K562 (cell line): ENCODE measurements around the gene MYCBPAP. TPM values are rescaled to one million over a fixed set of nuclear protein-coding genes. Genes with fewer than 3 reads are reported as not detected.

Experiments used
- BRF1 ChIP-seq: IDR thresholded peaks from 3 replicates; pipeline ENCODE4 v1.6.1; 2011; ENCODE audit warnings: borderline replicate concordance, mild to moderate bottlenecking; ENCODE audit not compliant: insufficient read length; ENCODE audit errors: extremely low read depth
- BRF2 ChIP-seq: IDR thresholded peaks from 3 replicates; pipeline ENCODE4 v1.6.1; 2011; ENCODE audit warnings: borderline replicate concordance, mild to moderate bottlenecking; ENCODE audit not compliant: insufficient read length, insufficient read depth
- CBFA2T2 ChIP-seq: fragments of 450-650 bp; conservative IDR thresholded peaks from 2 replicates; pipeline ENCODE4 v1.6.1; 2017; ENCODE audit warnings: mild to moderate bottlenecking
- CSDE1 ChIP-seq, 2 experiments: fragments of 450-650 bp; IDR thresholded peaks; 2 replicates each; pipeline ENCODE4 v1.6.1; 2016; ENCODE audit warnings: mild to moderate bottlenecking in 1 of 2
- CXXC5 ChIP-seq: fragments of 250-450 bp; sonication (Bioruptor Pico); IDR thresholded peaks from 2 replicates; pipeline ENCODE4 v1.8.0; 2022; ENCODE audit warnings: inconsistent platforms, mild to moderate bottlenecking, moderate library complexity
- DACH1 ChIP-seq: fragments of 450-650 bp; IDR thresholded peaks from 2 replicates; pipeline ENCODE4 v1.6.1; 2018; ENCODE audit not compliant: partially characterized antibody
- ESRRB ChIP-seq: fragments of 250-450 bp; sonication (Bioruptor Pico); IDR thresholded peaks from 2 replicates; pipeline ENCODE4 v1.5.0; 2020; ENCODE audit warnings: mild to moderate bottlenecking, moderate library complexity, borderline replicate concordance
- ETV1 ChIP-seq: fragments of 450-650 bp; conservative IDR thresholded peaks from 2 replicates; pipeline ENCODE4 v1.6.1; 2016; ENCODE audit warnings: missing genetic modification characterization, control low read depth, low read depth, missing compliant biosample characterization
- GTF2A2 ChIP-seq: IDR thresholded peaks from 2 replicates; pipeline ENCODE4 v1.6.1; 2016; ENCODE audit warnings: mild to moderate bottlenecking, missing genetic modification characterization, missing compliant biosample characterization
- KDM1A ChIP-seq, 2 experiments: fragments of 450-650 bp; IDR thresholded peaks; 2 replicates each; pipeline ENCODE4 v1.6.1; 2016; ENCODE audit warnings: mild to moderate bottlenecking in 2 of 2
- KDM2B ChIP-seq: fragments of 250-450 bp; sonication (Bioruptor Pico); IDR thresholded peaks from 2 replicates; pipeline ENCODE4 v1.8.0; 2021; ENCODE audit warnings: mild to moderate bottlenecking, moderate library complexity
- KDM5B ChIP-seq: fragments of 200-600 bp; sonication (generic); IDR thresholded peaks from 2 replicates; pipeline ENCODE4 v1.6.1; 2012; ENCODE audit warnings: low read depth, mild to moderate bottlenecking, moderate library complexity, low read length, control low read depth, inconsistent platforms; ENCODE audit not compliant: insufficient replicate concordance
- NBN ChIP-seq: fragments of 450-650 bp; IDR thresholded peaks from 2 replicates; pipeline ENCODE4 v1.6.1; 2016; ENCODE audit warnings: low read depth, mild to moderate bottlenecking
- NELFE ChIP-seq: IDR thresholded peaks from 2 replicates; pipeline ENCODE4 v1.6.1; 2011; ENCODE audit warnings: mild to moderate bottlenecking; ENCODE audit not compliant: insufficient read depth, insufficient read length
- NFE2 ChIP-seq: IDR thresholded peaks from 2 replicates; pipeline ENCODE4 v1.6.1; 2014; ENCODE audit warnings: antibody characterized with exemption, low read depth
- NFXL1 ChIP-seq: fragments of 450-650 bp; formaldehyde crosslinking; IDR thresholded peaks from 2 replicates; pipeline ENCODE4 v1.4.0; 2021; ENCODE audit warnings: mild to moderate bottlenecking
- NONO ChIP-seq, 2 experiments: fragments of 200-400 bp in 1 of 2; fragments of 450-650 bp in 1 of 2; formaldehyde crosslinking in 1 of 2; IDR thresholded peaks; 2 replicates each; pipeline ENCODE4 v1.6.1; 2017; ENCODE audit warnings: low read depth in 2 of 2, mild to moderate bottlenecking in 2 of 2, moderate library complexity in 2 of 2, low read length in 1 of 2
- NR4A1 ChIP-seq, 2 experiments: fragments of 250-450 bp in 1 of 2; fragments of 450-650 bp in 1 of 2; sonication (Bioruptor Pico) in 1 of 2; IDR thresholded peaks; 2 replicates each; pipeline versions ENCODE4 v1.4.0 to v1.6.1; 2016 to 2020; ENCODE audit warnings: mild to moderate bottlenecking in 2 of 2, missing compliant biosample characterization in 1 of 2, missing genetic modification characterization in 1 of 2, moderate library complexity in 1 of 2
- NRF1 ChIP-seq, 2 experiments: fragments of 450-650 bp; IDR thresholded peaks in 1 of 2; conservative IDR thresholded peaks in 1 of 2; 2 replicates each; pipeline ENCODE4 v1.6.1; 2014; ENCODE audit warnings: mild to moderate bottlenecking in 2 of 2
- RCOR1 ChIP-seq, 2 experiments: IDR thresholded peaks; 2 replicates each; pipeline ENCODE4 v1.6.1; 2012; ENCODE audit warnings: low read depth in 2 of 2, low read length in 2 of 2, borderline replicate concordance in 1 of 2, improper control_type of control experiment in 1 of 2
- SP1 ChIP-seq: sonication (generic); formaldehyde crosslinking; IDR thresholded peaks from 2 replicates; pipeline ENCODE4 v1.8.1; 2022; ENCODE audit warnings: mild to moderate bottlenecking, missing genetic modification reagents
- TAF7 ChIP-seq: fragments of 450-650 bp; IDR thresholded peaks from 2 replicates; pipeline ENCODE4 v1.6.1; 2016; ENCODE audit warnings: missing genetic modification characterization, missing compliant biosample characterization
- TEAD1 ChIP-seq, 2 experiments: fragments of 450-650 bp in 1 of 2; sonication (generic) in 1 of 2; formaldehyde crosslinking; IDR thresholded peaks; 2 replicates each; pipeline versions ENCODE4 v1.4.0 to v1.8.0; 2020 to 2022; ENCODE audit warnings: mild to moderate bottlenecking in 2 of 2, missing genetic modification reagents in 1 of 2
- TEAD4 ChIP-seq, 2 experiments: sonication (generic) in 1 of 2; formaldehyde crosslinking in 1 of 2; IDR thresholded peaks; 2 replicates each; pipeline versions ENCODE4 v1.6.1 to v1.8.0; 2012 to 2022; ENCODE audit warnings: borderline replicate concordance in 1 of 2, inconsistent platforms in 1 of 2, low read length in 1 of 2, mild to moderate bottlenecking in 1 of 2, missing genetic modification reagents in 1 of 2
- TGIF2 ChIP-seq: sonication (generic); formaldehyde crosslinking; IDR thresholded peaks from 2 replicates; pipeline ENCODE4 v1.8.1; 2022; ENCODE audit warnings: mild to moderate bottlenecking, missing genetic modification reagents, moderate library complexity
- ZFX ChIP-seq: sonication (generic); formaldehyde crosslinking; IDR thresholded peaks from 2 replicates; pipeline ENCODE4 v1.8.0; 2022; ENCODE audit warnings: mild to moderate bottlenecking, missing genetic modification reagents, moderate library complexity
- ZNF3 ChIP-seq: fragments of 250-450 bp; sonication (Bioruptor Pico); IDR thresholded peaks from 2 replicates; pipeline ENCODE4 v1.5.0; 2021; ENCODE audit warnings: mild to moderate bottlenecking, moderate library complexity
- polyA plus RNA-seq, 8 experiments: library from polyadenylated mRNA; depleted of rRNA in 4 of 8; stranded (reverse) in 5 of 8; unstranded in 3 of 8; fragments of >200 nt; fragmentation: Nextera tagmentation in 2 of 8; fragmentation: Illumina TruSeq in 1 of 8; extraction: Ambion mirVana in 2 of 8; extraction: Trizol in 1 of 8; gene quantifications; 2 replicates each; pipeline versions ENCODE4 v1.2.1 to v1.2.3, GENCODE V29; 2011 to 2014; ENCODE audit warnings: inconsistent platforms in 1 of 8, missing spikeins in 1 of 8
- total RNA-seq, 7 experiments: library from RNA; depleted of rRNA in 6 of 7; stranded (reverse); fragments of >200 nt in 6 of 7; fragmentation: Illumina TruSeq in 2 of 7; extraction: Trizol in 2 of 7; gene quantifications; 2 replicates each; pipeline versions ENCODE4 v1.2.1 to v1.2.3, GENCODE V29; 2011 to 2021; ENCODE audit warnings: low replicate concordance in 1 of 7

Gene MYCBPAP
- total and polyA plus RNA-seq, 9 of the 15 experiments (the other 6 are each of a cell fraction or from before 2014, with no cell fraction given) = not detected

- TF ChIP-seq ZNF3 (CRISPR knock-in tag) = no peak
- no peak for TF ChIP-seq CBFA2T2
- no peak for TF ChIP-seq KDM5B
- TF ChIP-seq NFXL1 (CRISPR knock-in tag) = no peak
- peak; percentile 73 to 76 for TF ChIP-seq NRF1 (conservative IDR thresholded peaks at IDR 0.05 in 1 of 2, IDR thresholded peaks at IDR 0.05 in 1 of 2)
- TF ChIP-seq ETV1 (tag) = no peak
- TF ChIP-seq KDM2B (CRISPR knock-in tag) = no peak; the same call in 1 of the 2 replicates
- peak; percentile 61; the same call in 1 of the 2 replicates for TF ChIP-seq SP1 (CRISPR knock-in tag)
- TF ChIP-seq NONO (IDR thresholded peaks at IDR 0.05; ENCODE audit: low read depth in 2 of 2, low read length in 1 of 2) = no peak
- TF ChIP-seq CXXC5 (CRISPR knock-in tag) = peak; percentile 48
- TF ChIP-seq NR4A1 (CRISPR knock-in tag; IDR thresholded peaks at IDR 0.05) = no peak
- TF ChIP-seq NR4A1 (tag; IDR thresholded peaks at IDR 0.05) = no peak
- TF ChIP-seq NBN = no peak
- TF ChIP-seq CSDE1 (IDR thresholded peaks at IDR 0.05) = no peak
- TF ChIP-seq TGIF2 (CRISPR knock-in tag) = no peak
- no peak for TF ChIP-seq NELFE
- TF ChIP-seq KDM1A (IDR thresholded peaks at IDR 0.05) = no peak
- no peak for TF ChIP-seq NFE2
- no peak for TF ChIP-seq BRF2
- TF ChIP-seq ESRRB = no peak
- no peak for TF ChIP-seq TAF7
- 0 out of 4 replicates have a peak, but pooled peaks of 1 of the 2 experiments have one; percentile 14 for TF ChIP-seq TEAD1 (CRISPR knock-in tag; IDR thresholded peaks at IDR 0.05)
- no peak for TF ChIP-seq RCOR1 (IDR thresholded peaks at IDR 0.05; ENCODE audit: borderline replicate concordance in 1 of 2, low read depth in 2 of 2, low read length in 2 of 2)
- TF ChIP-seq DACH1 = peak; percentile 33
- no peak for TF ChIP-seq ZFX (CRISPR knock-in tag)
- no peak for TF ChIP-seq BRF1
- TF ChIP-seq TEAD4 (IDR thresholded peaks at IDR 0.05; ENCODE audit: low read length) = no peak
- TF ChIP-seq TEAD4 (CRISPR knock-in tag; IDR thresholded peaks at IDR 0.05; ENCODE audit: borderline replicate concordance) = no peak
- TF ChIP-seq GTF2A2 (tag) = no peak
Measured at GRCh38 chr17:50560185-50560824, 52.1 kb downstream of the MYCBPAP start, which contains the start of gene CACNA1G (continued).
